Measurements from ENCODE around the gene CAPN1.

DNA sequence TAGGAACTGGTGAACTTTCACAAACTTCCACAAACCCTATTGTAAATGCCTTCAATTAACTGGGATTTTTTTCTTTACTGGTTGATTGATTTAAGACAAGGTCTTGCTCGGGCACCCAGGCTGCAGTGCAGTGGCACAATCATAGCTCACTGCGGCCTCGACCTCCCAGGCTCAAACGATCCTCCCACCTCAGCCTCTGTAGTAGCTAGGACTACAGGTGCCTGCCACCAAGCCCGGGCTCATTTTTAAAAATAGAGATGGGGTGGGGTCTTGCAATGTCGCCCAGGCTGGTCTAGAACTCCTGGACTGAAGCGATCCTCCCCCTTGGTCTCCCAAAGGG is 44.3 kb downstream of the CAPN1 start:
- TF ChIP-seq, protein P1, sequence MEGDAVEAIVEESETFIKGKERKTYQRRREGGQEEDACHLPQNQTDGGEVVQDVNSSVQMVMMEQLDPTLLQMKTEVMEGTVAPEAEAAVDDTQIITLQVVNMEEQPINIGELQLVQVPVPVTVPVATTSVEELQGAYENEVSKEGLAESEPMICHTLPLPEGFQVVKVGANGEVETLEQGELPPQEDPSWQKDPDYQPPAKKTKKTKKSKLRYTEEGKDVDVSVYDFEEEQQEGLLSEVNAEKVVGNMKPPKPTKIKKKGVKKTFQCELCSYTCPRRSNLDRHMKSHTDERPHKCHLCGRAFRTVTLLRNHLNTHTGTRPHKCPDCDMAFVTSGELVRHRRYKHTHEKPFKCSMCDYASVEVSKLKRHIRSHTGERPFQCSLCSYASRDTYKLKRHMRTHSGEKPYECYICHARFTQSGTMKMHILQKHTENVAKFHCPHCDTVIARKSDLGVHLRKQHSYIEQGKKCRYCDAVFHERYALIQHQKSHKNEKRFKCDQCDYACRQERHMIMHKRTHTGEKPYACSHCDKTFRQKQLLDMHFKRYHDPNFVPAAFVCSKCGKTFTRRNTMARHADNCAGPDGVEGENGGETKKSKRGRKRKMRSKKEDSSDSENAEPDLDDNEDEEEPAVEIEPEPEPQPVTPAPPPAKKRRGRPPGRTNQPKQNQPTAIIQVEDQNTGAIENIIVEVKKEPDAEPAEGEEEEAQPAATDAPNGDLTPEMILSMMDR (conservative IDR thresholded peaks at IDR 0.05 in 1 of 2, IDR thresholded peaks at IDR 0.05 in 1 of 2; ENCODE audit: extremely low read depth in 1 of 2, insufficient read depth in 1 of 2, low read depth in 1 of 2, low read length in 2 of 2) = no peak
- no peak for TF ChIP-seq EZH2 (IDR thresholded peaks at IDR 0.05; ENCODE audit: borderline replicate concordance, low read length)

Measured in mammary epithelial cell (primary cell).